NCI-H1105 treated with DMSO at 0.1 percent for 48 hours (cell line): ENCODE results near the gene TMEM26.

Source experiments
- DNase-seq: peaks from one replicate; lab custom pipeline; 2025; lab: John Stamatoyannopoulos, UW

The TMEM26 gene

DNA sequence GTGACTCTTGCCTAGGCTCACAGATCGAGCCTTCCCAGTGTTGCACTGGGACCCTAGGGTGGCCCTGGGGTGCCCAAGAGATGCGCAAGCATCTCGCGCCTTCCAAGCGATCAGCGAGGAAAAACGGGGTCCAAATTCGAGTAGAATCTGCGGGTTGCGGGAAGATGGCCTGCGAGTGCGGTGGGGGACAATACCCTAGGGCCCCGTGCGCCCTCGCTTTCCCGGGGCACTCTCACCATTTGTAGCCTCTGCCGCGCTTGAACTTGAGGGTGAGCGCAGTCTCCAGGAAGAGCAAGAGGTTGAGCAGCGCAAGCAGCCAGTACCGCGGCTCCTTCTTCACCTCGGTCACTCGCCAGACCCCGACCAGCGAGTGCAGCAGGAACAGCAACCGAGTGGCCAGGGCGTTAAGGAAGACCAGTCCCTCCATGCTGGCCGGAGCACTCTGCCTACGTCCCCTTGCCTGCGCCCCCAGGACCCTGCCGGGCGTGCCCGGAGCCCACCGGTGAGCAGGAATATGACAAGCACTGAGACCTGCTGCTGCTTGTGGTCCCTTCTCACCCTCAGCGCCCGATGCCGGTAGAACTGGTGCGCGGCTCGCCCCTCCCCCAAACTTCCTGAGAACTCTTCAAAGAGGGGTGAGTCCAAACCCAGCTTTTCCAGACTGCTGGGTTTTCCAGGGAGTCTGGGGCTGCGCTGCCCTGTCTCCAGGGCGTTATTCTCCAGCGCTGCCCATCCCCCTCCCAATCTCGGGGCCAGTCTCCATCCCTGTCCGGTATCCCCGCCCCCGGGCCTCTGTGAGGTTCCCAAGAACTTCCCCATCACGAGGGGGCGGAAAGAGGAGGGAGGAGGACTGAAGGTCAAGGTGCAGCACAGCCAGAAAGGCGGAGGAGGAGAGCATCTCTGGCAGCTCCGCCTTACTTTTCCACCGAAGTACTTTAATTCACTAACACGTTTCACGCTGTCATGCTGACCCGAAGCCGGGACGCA lies at the start of gene TMEM26:
Gene TMEM26, minus strand, starts transcription at position 727 of the 987 bp plus-strand sequence. Its CDS starts 300 bp downstream, at position 427.
- no peak for DNase-seq

- DNase-seq, result no peak
Observed at GRCh38 chr10:61500460-61500859, 47.3 kb upstream of the TMEM26 start.

DNA sequence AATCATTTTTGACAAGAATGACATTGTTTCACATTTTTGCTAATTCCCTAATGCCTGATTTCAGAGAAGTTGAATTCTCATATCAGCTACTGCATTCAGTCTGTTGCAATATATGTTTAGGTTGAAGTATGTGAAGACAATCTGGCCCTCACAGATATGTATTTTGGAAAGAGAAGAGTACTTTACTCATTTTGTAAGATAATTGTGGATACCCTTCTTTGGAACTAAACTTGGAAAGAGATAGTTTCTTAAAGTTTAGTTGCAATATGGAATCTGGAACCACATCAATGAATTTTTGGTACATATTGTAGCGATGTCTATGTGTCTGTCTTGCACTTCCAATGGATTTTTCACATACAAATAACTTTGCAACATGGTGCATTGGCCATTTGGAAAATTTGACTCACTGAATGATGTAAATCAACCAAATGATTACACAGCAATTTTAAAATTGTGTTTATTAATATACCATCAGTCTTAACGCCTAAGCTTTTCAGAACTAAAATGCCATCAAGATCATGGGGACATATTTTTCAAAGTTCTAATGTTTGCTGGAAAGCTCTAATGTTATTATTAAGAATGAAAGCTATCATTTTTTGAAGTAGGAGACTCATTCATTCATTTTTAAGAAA lies 39.3 kb upstream of the TMEM26 start:
- DNase-seq, result no peak

- no peak for DNase-seq
Observed at GRCh38 chr10:61487506-61487905, 34.3 kb upstream of the TMEM26 start.

DNA sequence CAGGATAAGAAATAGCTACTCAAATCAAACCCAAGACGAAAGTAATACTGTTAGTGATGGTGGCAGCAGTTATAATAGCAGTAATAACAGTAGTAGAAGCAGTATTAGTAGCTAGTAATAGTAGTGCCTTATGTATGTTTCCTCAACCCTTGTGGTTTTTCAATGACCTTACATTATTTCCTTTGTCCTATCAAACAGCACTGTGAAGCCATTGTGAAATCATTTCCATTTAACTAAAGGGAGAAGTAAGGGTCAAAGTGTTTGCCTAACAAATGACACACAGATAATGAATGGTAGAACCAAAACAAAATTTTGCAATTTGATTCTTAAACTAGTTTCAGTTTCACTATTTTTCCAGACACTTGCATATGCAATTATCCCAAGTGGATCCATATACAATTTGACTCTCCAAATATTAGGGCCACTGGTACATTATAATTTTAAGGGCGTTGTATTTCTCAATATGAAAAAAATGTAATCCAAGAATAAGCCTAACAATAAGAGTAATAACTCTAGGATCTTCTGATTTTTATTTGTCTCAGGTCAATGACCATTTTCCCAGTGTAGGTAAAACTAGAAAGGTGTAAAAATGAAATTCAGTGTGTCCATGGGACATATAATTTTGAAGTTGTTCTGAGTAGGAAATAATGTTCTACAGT lies 33.7 kb upstream of the TMEM26 start:
- DNase-seq, result no peak

- no peak for DNase-seq
Observed at GRCh38 chr10:61486251-61486650, 33.1 kb upstream of the TMEM26 start.

DNA sequence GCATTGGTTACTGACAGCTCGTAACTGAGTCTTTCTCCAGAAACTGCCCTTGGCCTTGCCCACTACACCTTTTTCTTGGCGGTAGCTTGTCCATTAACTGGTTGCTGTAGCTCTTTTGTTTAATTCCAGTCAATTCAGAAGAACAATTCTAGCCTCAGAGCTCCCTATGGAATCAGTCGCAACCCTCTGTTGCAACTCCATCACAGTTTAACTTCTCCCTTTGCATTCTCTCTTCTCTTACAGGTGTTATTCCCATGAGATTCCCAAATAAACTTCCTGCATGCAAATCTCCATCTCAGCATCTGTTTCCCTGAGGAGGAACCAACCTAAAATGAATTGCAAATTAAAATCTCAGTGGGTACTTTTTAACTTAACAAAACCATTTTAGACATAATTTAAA lies 28.4 kb upstream of the TMEM26 start:
- no peak for DNase-seq

GRCh38 chr10:61480208-61480607 lies 27.0 kb upstream of the TMEM26 start:
- no peak for DNase-seq

DNA sequence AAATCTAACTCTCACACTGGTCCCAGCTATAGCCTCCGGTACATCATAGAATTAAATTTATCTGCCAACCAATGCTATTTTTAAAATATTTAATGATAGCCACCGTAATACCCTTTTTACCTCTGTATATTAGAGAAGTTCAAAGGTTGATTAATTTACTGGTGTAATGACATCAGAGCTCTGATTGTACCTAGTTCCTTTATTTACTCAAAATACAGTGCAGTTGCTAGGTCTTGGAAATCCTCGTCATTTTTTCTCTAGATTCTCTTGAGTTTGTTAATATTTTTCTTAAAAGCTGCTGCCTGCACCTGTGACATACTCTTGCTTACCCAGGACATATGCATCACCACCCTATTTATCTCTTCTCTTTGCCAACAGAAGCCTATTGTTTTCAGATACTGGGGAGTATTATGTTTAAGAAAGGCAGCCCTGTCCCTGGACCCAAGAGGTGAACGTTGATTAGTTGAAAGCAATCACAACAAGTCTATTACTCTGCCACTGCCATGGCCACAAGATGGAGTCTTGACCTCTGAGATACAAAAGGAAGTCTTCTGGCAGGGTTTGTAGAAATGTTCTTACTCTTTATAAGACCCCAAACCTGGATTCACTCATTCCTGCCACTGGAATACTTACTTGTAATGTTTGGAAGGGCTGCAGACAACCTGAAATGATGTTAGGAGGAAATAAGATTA lies 25.6 kb upstream of the TMEM26 start:
- no peak for DNase-seq

GRCh38 chr10:61477451-61477850 lies 24.3 kb upstream of the TMEM26 start:
- no peak for DNase-seq

- DNase-seq, result no peak
Observed at GRCh38 chr10:61476529-61476928, 23.3 kb upstream of the TMEM26 start.

DNA sequence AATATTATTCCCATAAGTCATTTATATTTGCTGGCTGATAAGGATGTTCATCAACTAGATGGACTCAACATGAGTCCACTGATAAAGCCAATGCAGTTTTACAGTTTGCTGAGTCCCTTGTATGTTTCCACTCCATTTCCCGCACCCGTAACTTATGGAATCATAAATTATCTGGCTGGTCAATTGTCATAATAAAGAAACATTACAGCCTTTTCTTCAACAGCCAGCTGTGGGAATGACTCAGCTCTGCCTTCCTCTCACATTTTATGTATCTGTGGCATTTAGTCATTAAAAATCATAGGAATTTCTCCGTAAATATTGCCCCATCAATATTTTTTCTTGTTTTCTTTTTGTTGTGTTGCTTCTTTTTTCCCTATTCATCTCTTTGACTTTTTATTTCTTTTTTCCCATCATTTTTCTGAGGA lies 22.3 kb upstream of the TMEM26 start:
- DNase-seq, result no peak

- no peak for DNase-seq
Observed at GRCh38 chr10:61472090-61472674, 19.0 kb upstream of the TMEM26 start.

DNA sequence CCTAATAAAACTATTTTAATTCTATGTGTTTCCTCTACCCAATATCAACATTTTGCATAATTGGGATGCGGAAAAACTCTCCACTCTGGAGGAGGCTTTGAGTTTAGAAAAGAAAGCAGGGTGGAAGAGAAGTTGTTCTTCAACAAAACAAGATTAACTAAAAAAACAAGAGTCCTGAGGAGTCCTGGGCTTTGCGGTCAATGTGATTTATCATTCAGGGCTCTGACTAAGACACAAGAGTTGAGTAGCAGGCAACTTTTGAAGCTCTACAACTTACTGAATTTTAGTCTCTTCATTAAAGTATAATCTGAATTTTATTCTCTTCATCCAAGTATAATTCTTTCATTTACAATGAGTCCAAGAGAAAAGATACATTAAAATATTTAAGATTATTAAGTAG lies 18.3 kb upstream of the TMEM26 start:
- no peak for DNase-seq

DNA sequence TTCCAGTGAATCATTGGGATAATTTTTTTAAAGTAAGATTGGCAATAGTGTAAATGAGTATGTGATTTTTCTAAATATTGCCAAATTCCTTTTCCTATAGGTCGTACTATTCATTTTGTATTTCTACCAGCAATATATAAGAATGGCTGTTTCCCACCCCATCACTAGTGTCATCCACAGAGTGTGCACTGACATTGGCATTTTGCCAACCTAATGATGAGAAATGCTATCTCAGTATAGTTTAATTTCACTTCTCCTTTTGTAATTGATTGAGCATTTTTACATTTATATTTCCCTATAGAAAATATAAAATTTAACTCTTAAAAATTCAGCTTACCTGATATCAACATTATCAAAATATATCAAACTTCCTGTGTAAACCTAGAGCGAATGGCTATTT lies 17.6 kb upstream of the TMEM26 start:
- DNase-seq, result no peak

GRCh38 chr10:61465901-61466632 lies 12.9 kb upstream of the TMEM26 start:
- DNase-seq, result no peak

DNA sequence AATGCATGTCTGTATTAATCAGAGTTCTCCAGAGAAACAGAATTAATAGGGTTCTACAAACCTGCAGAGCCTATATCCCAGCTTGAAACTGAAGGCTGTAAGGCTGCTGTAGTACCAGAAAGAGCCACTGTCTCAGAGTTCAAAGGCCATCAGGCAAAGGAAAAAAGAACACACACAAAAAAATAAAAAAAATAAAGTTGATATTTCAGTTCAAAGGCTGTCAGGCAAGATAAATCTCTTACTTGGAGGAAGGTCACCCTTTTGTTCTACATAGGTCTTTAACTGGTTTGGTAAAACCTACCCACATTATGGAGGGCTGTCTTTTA lies 12.0 kb upstream of the TMEM26 start:
- DNase-seq, result no peak

DNA sequence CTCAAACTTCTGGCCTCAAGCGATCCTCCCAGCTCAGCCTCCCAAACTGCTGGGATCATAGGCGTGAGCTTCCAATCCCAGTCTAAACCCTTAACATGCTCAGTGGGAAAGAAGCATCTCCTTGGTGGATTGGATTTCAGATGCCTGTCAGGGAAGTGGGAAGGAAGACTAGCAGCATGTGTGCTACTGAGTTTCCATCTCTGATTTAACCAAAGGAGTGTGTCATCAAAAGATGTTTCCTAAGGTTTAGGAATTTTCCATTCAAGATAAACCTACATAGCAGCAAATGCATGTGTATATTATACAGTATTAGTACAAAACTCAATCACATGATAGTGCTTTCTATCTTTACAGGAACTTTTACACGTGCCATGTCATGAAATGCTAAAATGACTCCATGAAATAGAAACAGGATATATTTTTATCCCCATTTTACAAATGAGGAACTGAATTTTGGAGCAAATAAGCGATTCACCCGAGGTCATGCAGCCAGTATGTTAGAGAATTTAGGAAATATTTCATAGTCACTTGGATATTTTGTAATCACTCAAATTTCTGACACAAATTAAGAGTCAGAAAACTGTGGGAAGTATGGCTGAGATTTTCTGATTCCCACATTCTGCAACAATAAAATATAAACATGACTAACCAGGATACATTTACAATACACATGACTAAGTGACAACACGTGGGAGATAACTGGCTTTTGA lies 11.4 kb upstream of the TMEM26 start:
- DNase-seq, result no peak

DNA sequence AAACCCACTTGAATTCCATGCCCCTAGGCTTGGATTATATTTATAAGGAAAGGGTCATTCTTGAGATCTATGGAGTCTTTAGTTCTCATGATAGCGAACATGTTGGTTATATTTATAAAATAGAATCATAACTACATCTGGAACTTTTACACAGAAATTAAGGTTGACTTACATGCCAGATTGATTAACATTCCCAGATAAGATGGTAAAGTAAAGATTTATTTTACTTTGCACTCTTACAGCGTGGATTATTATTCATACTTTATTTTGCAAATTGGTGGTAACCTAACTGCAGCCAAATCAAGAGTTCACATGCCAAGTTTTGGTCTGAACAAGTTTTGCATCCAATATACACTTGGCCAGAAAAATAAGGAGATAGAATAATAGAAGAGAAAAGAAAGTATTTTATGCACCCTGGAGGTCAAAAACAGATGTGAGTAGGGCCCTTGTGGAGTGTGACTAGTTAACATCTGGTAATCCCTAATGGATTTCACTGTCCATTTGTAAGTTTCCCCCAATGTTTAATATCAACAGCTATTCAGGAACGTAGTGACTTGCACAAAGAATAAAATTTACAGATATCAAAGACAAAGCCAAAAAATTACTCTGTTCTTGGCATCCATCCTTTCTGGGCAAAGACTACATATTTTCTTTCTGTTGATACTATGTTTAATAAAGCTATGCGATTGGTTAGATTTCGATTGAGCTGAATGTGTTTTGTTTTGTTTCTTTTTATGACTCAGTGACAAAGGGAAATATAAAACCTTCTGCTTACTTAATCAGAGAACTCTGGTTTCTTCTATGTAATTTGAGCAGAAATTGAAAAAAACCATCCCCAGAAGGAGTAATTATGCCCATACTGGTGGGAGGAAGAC lies 10.1 kb upstream of the TMEM26 start:
- DNase-seq, result no peak

DNA sequence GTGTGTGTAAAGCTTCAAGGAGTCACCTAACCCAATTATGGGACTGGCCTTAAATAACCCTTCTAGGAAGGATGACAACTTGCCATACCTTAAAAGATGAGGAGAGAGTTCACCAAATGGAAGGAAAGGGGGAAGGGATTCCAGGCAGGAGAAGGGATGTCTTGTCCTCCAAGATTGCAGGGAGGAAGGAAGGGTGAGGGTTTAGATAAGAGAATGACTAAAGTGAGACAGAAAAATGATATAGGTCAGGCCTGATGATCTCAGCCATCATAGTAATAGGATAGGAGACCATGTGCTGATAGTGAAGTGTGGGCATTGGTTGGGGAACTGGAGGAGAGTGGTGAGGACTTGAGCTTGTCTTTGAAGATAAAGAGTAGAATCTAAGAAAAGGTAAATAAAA lies 7.7 kb upstream of the TMEM26 start:
- DNase-seq, result no peak
